H9 (cell line): Measurements from ENCODE around the gene NEK8. TPM values are rescaled to one million over a fixed set of nuclear protein-coding genes. Genes with fewer than 3 reads are reported as not detected.
"Not testable (repeated sequence)": the region's sequence is repeated elsewhere in the genome, so short reads cannot be mapped to it uniquely, and the experiment has no call there.

Source experiments
- DNase-seq: peaks from one replicate; pipeline ENCODE4 v3.0.0-alpha.2; 2017
- H2AFZ ChIP-seq: one replicate; pipeline ENCODE4 v1.6.1; 2013; ENCODE audit warnings: mild to moderate bottlenecking, low read length, control low read depth, moderate library complexity
- H2AK5ac ChIP-seq: 2 replicates; pipeline ENCODE4 v1.6.1; 2013; ENCODE audit warnings: low read length, control low read depth, mixed read lengths; ENCODE audit not compliant: insufficient read length
- H2BK120ac ChIP-seq: one replicate; pipeline ENCODE4 v1.6.1; 2013; ENCODE audit warnings: low read depth, mild to moderate bottlenecking, low read length, control low read depth, inconsistent platforms; ENCODE audit not compliant: poor library complexity, severe bottlenecking
- H2BK12ac ChIP-seq: 2 replicates; pipeline ENCODE4 v1.6.1; 2013; ENCODE audit warnings: low read length, control low read depth, mixed read lengths, low read depth; ENCODE audit not compliant: insufficient read length
- H2BK15ac ChIP-seq: 2 replicates; pipeline ENCODE4 v1.6.1; 2013; ENCODE audit warnings: low read depth, low read length, control low read depth
- H2BK20ac ChIP-seq: one replicate; pipeline ENCODE4 v1.6.1; 2013; ENCODE audit warnings: low read depth, mild to moderate bottlenecking, low read length, control low read depth, inconsistent platforms; ENCODE audit not compliant: poor library complexity, severe bottlenecking
- H2BK5ac ChIP-seq: 2 replicates; pipeline ENCODE4 v1.6.1; 2013; ENCODE audit warnings: low read length, control low read depth, mixed read lengths; ENCODE audit not compliant: insufficient read length
- H3K14ac ChIP-seq: 2 replicates; pipeline ENCODE4 v1.6.1; 2013; ENCODE audit warnings: low read length, control low read depth; ENCODE audit not compliant: insufficient read depth
- H3K18ac ChIP-seq: 2 replicates; pipeline ENCODE4 v1.6.1; 2013; ENCODE audit warnings: low read depth, mild to moderate bottlenecking, mixed read lengths, low read length, control low read depth; ENCODE audit not compliant: insufficient read length
- H3K23ac ChIP-seq: 2 replicates; pipeline ENCODE4 v1.6.1; 2013; ENCODE audit warnings: low read length, control low read depth, mixed read lengths, low read depth; ENCODE audit not compliant: insufficient read length
- H3K23me2 ChIP-seq: 2 replicates; pipeline ENCODE4 v1.6.1; 2013; ENCODE audit warnings: low read depth, mild to moderate bottlenecking, mixed read lengths, low read length, control low read depth; ENCODE audit not compliant: insufficient read length, poor library complexity, severe bottlenecking
- H3K27ac ChIP-seq: 2 replicates; pipeline ENCODE4 v1.5.1; 2013; ENCODE audit warnings: low read length, control low read depth, mixed read lengths, low read depth; ENCODE audit not compliant: insufficient read length
- H3K27me3 ChIP-seq: 2 replicates; pipeline ENCODE4 v1.6.1; 2013; ENCODE audit warnings: low read length, control low read depth, inconsistent platforms; ENCODE audit not compliant: insufficient read depth
- H3K4ac ChIP-seq: 2 replicates; pipeline ENCODE4 v1.6.1; 2013; ENCODE audit warnings: low read depth, mild to moderate bottlenecking, control low read depth, inconsistent platforms, low read length, moderate library complexity
- H3K4me1 ChIP-seq: 2 replicates; pipeline ENCODE4 v1.6.1; 2013; ENCODE audit warnings: low read length, control low read depth, inconsistent platforms; ENCODE audit not compliant: insufficient read depth
- H3K4me2 ChIP-seq: 2 replicates; pipeline ENCODE4 v1.6.1; 2013; ENCODE audit warnings: low read length, control low read depth, mixed read lengths; ENCODE audit not compliant: insufficient read length, insufficient read depth
- H3K56ac ChIP-seq: 2 replicates; pipeline ENCODE4 v1.6.1; 2013; ENCODE audit warnings: low read depth, mild to moderate bottlenecking, mixed read lengths, low read length, control low read depth; ENCODE audit not compliant: insufficient read length
- H3K79me1 ChIP-seq: 2 replicates; pipeline ENCODE4 v1.6.1; 2013; ENCODE audit warnings: low read depth, mild to moderate bottlenecking, moderate library complexity, low read length, control low read depth, inconsistent platforms; ENCODE audit not compliant: insufficient read depth, poor library complexity, severe bottlenecking
- H3K79me2 ChIP-seq: 2 replicates; pipeline ENCODE4 v1.6.1; 2013; ENCODE audit warnings: low read length, control low read depth, inconsistent platforms; ENCODE audit not compliant: insufficient read depth
- H3K9ac ChIP-seq: 2 replicates; pipeline ENCODE4 v1.6.1; 2013; ENCODE audit warnings: low read length, control low read depth, mixed read lengths; ENCODE audit not compliant: insufficient read length; ENCODE audit errors: extremely low read depth
- H3K9me3 ChIP-seq: one replicate; pipeline ENCODE4 v1.6.1; 2013; ENCODE audit warnings: low read depth, low read length, inconsistent platforms; ENCODE audit not compliant: control insufficient read depth
- H3T11ph ChIP-seq: one replicate; pipeline ENCODE4 v1.6.1; 2013; ENCODE audit warnings: mild to moderate bottlenecking, low read length, control low read depth, inconsistent platforms
- H4K20me1 ChIP-seq: one replicate; pipeline ENCODE4 v1.6.1; 2013; ENCODE audit not compliant: control insufficient read depth, insufficient read length, insufficient read depth
- H4K5ac ChIP-seq: 2 replicates; pipeline ENCODE4 v1.6.1; 2013; ENCODE audit warnings: low read depth, mild to moderate bottlenecking, mixed read lengths, low read length, control low read depth; ENCODE audit not compliant: insufficient read length
- H4K8ac ChIP-seq: replicated peaks from 2 replicates; pipeline ENCODE4 v1.6.1; 2013; ENCODE audit warnings: low read length, control low read depth, mixed read lengths, low read depth; ENCODE audit not compliant: insufficient read length
- H4K91ac ChIP-seq: 2 replicates; pipeline ENCODE4 v1.6.1; 2013; ENCODE audit warnings: low read depth, mild to moderate bottlenecking, moderate library complexity, mixed read lengths, low read length, control low read depth; ENCODE audit not compliant: insufficient read length
- H3K27ac Mint-ChIP-seq, 3 experiments: 2 replicates in 2 of 3; 3 replicates in 1 of 3; pipeline ENCODE4 v1.8.0; 2020 to 2021; ENCODE audit warnings: mixed read lengths in 3 of 3, mild to moderate bottlenecking in 1 of 3, moderate library complexity in 1 of 3
- H3K27me3 Mint-ChIP-seq: 2 replicates; pipeline ENCODE4 v1.8.0; 2021; ENCODE audit warnings: low read depth, mild to moderate bottlenecking, moderate library complexity, mixed read lengths
- H3K36me3 Mint-ChIP-seq, 3 experiments: 2 replicates in 2 of 3; 3 replicates in 1 of 3; pipeline ENCODE4 v1.8.0; 2020 to 2021; ENCODE audit warnings: low read depth in 3 of 3, mixed read lengths in 3 of 3; ENCODE audit not compliant: insufficient read depth in 1 of 3
- H3K4me1 Mint-ChIP-seq, 2 experiments: 2 replicates each; pipeline ENCODE4 v1.8.0; 2020; ENCODE audit warnings: mixed read lengths in 2 of 2
- H3K4me3 Mint-ChIP-seq, 2 experiments: 2 replicates in 1 of 2; 3 replicates in 1 of 2; pipeline ENCODE4 v1.8.0; 2020 to 2021; ENCODE audit warnings: mild to moderate bottlenecking in 2 of 2, mixed read lengths in 2 of 2, moderate library complexity in 1 of 2
- H3K9me3 Mint-ChIP-seq, 2 experiments: 2 replicates in 1 of 2; 3 replicates in 1 of 2; pipeline ENCODE4 v1.8.0; 2020; ENCODE audit warnings: mild to moderate bottlenecking in 2 of 2, mixed read lengths in 2 of 2, moderate library complexity in 1 of 2
- CTCF ChIP-seq: fragments of 200-600 bp; sonication (generic); conservative IDR thresholded peaks from 3 replicates; pipeline ENCODE4 v1.8.0; 2021; ENCODE audit warnings: antibody characterized with exemption, mild to moderate bottlenecking
- WGBS: extraction: QIAGEN DNeasy Blood & Tissue Kit; methylation state at CpG from one replicate; pipeline ENCODE4 v1.1.7; 2013; ENCODE audit warnings: missing lambda C conversion rate, low lambda C conversion rate, mixed read lengths; ENCODE audit not compliant: insufficient read length; ENCODE audit errors: extremely low coverage; 5-methylcytosine and 5-hydroxymethylcytosine counted together
- total RNA-seq: library from RNA; stranded (reverse); gene quantifications from 2 replicates; pipeline ENCODE4 v1.2.1, GENCODE V29; 2021

NEK8 gene
- total RNA-seq, 1 experiment from 2014 or later, result 18.8 TPM

- DNase-seq, result no peak
- no peak overlapping the region for H4K91ac ChIP-seq
- no peak overlapping the region for H2AFZ ChIP-seq
- no peak overlapping the region for H2BK5ac ChIP-seq
- Mint-ChIP-seq H3K4me3 (no peak overlapping the region), H3K4me1 (no peaks in the 10 kb centered on the region), H3K36me3 (peaks cover 21 to 38% (median 22%) of the 10 kb centered on the region in 3 experiments; a peak in 6 of 7 replicates), H3K27me3 (no peaks in the 10 kb centered on the region), H3K9me3 (no peaks in the 10 kb centered on the region), H3K27ac (no peak overlapping the region)
- no peak overlapping the region for H3K23ac ChIP-seq
- H2AK5ac ChIP-seq, result no peak overlapping the region
- no peak overlapping the region for H3K56ac ChIP-seq
- H3K23me2 ChIP-seq, result peaks cover 2% of the 10 kb centered on the region
- H2BK120ac ChIP-seq, result no peak overlapping the region
- no peak overlapping the region for H2BK15ac ChIP-seq
- no CpG with 5 or more reads among the region's 5 CpGs for WGBS
- H2BK20ac ChIP-seq, result no peak overlapping the region
- no peak overlapping the region for H4K5ac ChIP-seq
- H3K4me1 ChIP-seq, result no peaks in the 10 kb centered on the region
- no peak overlapping the region for H3K9ac ChIP-seq
- no peaks in the 10 kb centered on the region for H3K79me1 ChIP-seq
- H3K79me2 ChIP-seq, result no peaks in the 10 kb centered on the region
- no peak overlapping the region for H2BK12ac ChIP-seq
- H3K4me2 ChIP-seq, result no peak overlapping the region
- H3T11ph ChIP-seq, result no peak overlapping the region
- no peaks in the 10 kb centered on the region for H3K27me3 ChIP-seq
- no peak for TF ChIP-seq CTCF
- no peaks in the 10 kb centered on the region for H3K9me3 ChIP-seq
- H3K4ac ChIP-seq, result no peak overlapping the region
- no peak overlapping the region for H3K27ac ChIP-seq
- H4K8ac ChIP-seq, result no peak overlapping the region
- H4K20me1 ChIP-seq, result no peaks in the 10 kb centered on the region
- H3K18ac ChIP-seq, result no peak overlapping the region
- H3K14ac ChIP-seq, result no peak overlapping the region
Observed at GRCh38 chr17:28735242-28735722, 6.7 kb downstream of the NEK8 start.

- H3K23me2 ChIP-seq, H3T11ph ChIP-seq, H2BK20ac ChIP-seq, H3K18ac ChIP-seq, H4K8ac ChIP-seq, H3K27ac ChIP-seq, H3K4me1 ChIP-seq, H2BK120ac ChIP-seq, H3K56ac ChIP-seq, H3K4ac ChIP-seq, H3K23ac ChIP-seq, H3K4me3 Mint-ChIP-seq, H3K14ac ChIP-seq, H3K27me3 ChIP-seq, H3K27ac Mint-ChIP-seq, H2AFZ ChIP-seq, DNase-seq, H2BK15ac ChIP-seq, H3K79me2 ChIP-seq, H3K4me1 Mint-ChIP-seq, H2AK5ac ChIP-seq, H2BK12ac ChIP-seq, H4K5ac ChIP-seq, H3K9me3 Mint-ChIP-seq, H3K79me1 ChIP-seq, H4K91ac ChIP-seq, H3K4me2 ChIP-seq, H3K27me3 Mint-ChIP-seq, H3K9ac ChIP-seq, H4K20me1 ChIP-seq, H2BK5ac ChIP-seq, H3K9me3 ChIP-seq: not testable (repeated sequence)
- H3K36me3 Mint-ChIP-seq, result peaks cover 22 to 44% (median 24%) of the 10 kb centered on the region in 3 experiments; a peak in 6 of 7 replicates
- WGBS, result no CpG with 5 or more reads among the region's 8 CpGs
Observed at GRCh38 chr17:28735913-28736769, 7.6 kb downstream of the NEK8 start.
